CD4-positive, alpha-beta T cell treated with Interleukin-12 subunit alpha and Interleukin-12 subunit beta, for 1 hour (primary cell): Measurements from ENCODE around the gene TACC2.

Experiments used
- DNase-seq: peaks from one replicate; pipeline ENCODE4 v3.0.0-alpha.2; 2020

Gene TACC2

GRCh38 chr10:122126763-122127659, 138.0 kb downstream of the TACC2 start:
- DNase-seq, result no peak

GRCh38 chr10:122127943-122128342, 139.0 kb downstream of the TACC2 start:
- no peak for DNase-seq

- DNase-seq, result no peak
These were observed 139.4 kb downstream of the TACC2 start for GRCh38 chr10:122128357-122128756.

- no peak for DNase-seq
These were observed 141.6 kb downstream of the TACC2 start for GRCh38 chr10:122130474-122131110.

- DNase-seq, result no peak
These were observed 143.4 kb downstream of the TACC2 start for GRCh38 chr10:122132331-122132755.

- DNase-seq, result no peak
These were observed 144.1 kb downstream of the TACC2 start for GRCh38 chr10:122132882-122133565.

- DNase-seq, result no peak
These were observed 146.5 kb downstream of the TACC2 start for GRCh38 chr10:122135251-122136025.

- DNase-seq, result no peak
These were observed 150.1 kb downstream of the TACC2 start for GRCh38 chr10:122138831-122139625.

GRCh38 chr10:122139627-122140170, 150.7 kb downstream of the TACC2 start:
- DNase-seq, result no peak

- no peak for DNase-seq
These were observed 151.5 kb downstream of the TACC2 start for GRCh38 chr10:122140461-122140902.

- no peak for DNase-seq
These were observed 152.1 kb downstream of the TACC2 start for GRCh38 chr10:122140941-122141623.

GRCh38 chr10:122141821-122142640, 153.1 kb downstream of the TACC2 start:
- DNase-seq, result no peak

GRCh38 chr10:122142641-122143237, 153.8 kb downstream of the TACC2 start:
- peak; percentile 11 for DNase-seq

- DNase-seq, result no peak
These were observed 154.4 kb downstream of the TACC2 start for GRCh38 chr10:122143238-122143841.

GRCh38 chr10:122144199-122144598, 155.2 kb downstream of the TACC2 start:
- DNase-seq, result no peak

GRCh38 chr10:122145113-122145512, 156.2 kb downstream of the TACC2 start:
- no peak for DNase-seq

GRCh38 chr10:122147663-122148062, 158.7 kb downstream of the TACC2 start:
- DNase-seq, result no peak

GRCh38 chr10:122148876-122149560, 160.1 kb downstream of the TACC2 start:
- DNase-seq, result no peak
